Activated CD4-positive, CD25-positive, alpha-beta regulatory T cell (primary cell): ENCODE data around the gene TMEM14B.
A peak's percentile ranks its signal among the peaks of the same experiment; 100 is the strongest.
"Not testable (repeated sequence)": the region's sequence is repeated elsewhere in the genome, so short reads cannot be mapped to it uniquely, and the experiment has no call there.

ENCODE experiments used
- DNase-seq, 4 experiments: peaks; one replicate each; lab custom pipeline; 2025; lab: John Stamatoyannopoulos, UW

TMEM14B gene

DNA sequence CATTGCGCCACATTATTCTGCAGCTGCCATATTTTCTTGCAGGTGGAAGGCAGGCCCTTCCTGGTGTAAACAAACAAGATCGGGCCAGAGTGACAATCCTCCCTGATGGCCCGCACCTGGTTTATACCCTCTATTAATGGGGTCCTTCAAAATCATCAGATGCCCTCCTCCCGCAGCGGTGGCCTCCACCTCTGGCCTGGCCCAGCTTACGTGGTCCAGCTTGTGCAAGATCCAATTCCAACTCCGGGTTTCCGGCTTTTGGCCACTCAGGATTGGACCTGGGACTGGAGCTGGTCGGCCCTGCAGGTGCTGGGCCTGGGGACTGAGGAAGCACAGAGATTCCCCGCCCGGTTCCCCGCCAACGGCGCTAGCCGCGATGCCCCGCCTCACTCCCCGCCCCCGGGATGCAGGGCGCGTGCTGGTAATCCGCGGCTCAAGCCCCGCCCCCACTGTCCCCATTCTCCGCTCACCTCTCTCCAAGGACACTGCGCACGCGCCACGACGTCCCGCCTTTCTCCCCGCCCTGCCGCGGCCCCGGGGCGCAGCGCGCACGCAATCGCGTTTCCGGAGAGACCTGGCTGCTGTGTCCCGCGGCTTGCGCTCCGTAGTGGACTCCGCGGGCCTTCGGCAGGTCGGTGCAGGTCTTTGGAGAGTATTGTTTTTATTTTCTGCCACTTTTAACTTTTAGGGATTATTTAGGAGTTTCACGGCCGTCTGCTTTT, at the start of gene TMEM14B:
Gene TMEM14B, plus strand, starts transcription at position 555 of the 722 bp plus-strand sequence. CDS start 1,441 bp downstream, outside the sequence.
- DNase-seq: peak; percentile 98 to 99 (median 99)

DNA sequence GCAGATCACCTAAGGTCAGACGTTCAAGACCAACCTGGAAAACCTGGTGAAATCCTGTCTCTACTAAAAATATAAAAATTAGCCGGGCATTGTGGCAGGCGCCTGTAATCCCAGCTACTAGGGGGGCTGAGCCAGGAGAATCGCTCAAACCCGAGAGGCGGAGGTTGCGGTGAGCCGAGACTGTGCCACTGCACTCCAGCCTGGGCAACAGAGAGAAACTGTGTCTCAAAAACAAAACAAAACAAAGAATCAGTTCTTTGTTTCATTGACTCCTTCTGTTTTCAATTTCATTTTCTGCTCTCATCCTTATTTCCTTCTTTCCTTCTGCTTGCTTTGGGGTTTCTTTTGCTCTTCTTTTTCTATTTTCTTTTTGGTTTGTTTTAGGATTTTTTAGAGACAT, 33.6 kb upstream of the TMEM14B start:
- no peak for DNase-seq

DNA sequence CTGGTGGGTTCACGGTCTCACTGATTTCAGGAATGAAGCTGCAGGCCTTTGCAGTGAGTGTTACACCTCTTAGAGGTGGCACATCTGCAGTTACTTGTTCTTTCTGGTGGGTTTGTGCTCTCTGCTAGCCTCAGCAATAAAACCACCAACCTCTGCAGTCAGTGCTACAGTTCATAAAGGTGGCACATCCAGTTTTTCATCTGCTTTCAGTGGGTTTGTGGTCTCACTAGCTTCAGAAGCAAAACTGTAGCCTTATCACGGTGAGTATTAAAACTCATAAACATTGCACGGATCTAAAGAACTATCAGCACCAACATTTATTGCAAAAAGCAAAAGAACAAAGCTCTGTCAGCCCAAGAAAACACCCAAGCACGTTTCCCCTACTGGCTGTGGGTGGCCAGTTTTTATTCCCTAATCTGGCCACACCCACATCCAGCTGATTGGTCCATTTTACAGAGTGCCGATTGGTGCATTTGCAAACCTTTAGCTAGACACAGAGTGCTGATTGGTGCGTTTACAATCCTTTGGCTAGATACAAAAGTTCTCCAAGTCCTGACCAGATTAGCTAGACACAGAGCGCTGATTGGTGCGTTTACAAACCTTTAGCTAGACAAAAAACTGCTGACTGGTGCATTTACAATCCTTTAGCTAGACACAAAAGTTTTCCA, 28.2 kb upstream of the TMEM14B start:
- DNase-seq: no peak

DNA sequence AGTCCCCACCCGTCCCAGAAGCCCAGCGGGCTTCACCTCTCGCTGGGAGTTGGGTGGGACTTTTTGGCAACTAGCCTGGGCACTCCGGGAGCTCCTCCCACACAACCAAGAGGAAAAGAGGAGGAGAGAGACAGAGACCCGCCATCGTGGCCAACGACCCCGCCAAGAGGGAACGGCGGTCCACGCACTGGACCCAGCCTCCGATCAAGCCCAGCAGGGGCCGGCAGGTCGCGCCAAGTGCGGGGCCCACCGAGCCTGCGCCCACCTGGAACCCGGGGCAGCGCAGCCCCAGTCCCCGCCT, 27.7 kb upstream of the TMEM14B start:
- DNase-seq: no peak

DNA sequence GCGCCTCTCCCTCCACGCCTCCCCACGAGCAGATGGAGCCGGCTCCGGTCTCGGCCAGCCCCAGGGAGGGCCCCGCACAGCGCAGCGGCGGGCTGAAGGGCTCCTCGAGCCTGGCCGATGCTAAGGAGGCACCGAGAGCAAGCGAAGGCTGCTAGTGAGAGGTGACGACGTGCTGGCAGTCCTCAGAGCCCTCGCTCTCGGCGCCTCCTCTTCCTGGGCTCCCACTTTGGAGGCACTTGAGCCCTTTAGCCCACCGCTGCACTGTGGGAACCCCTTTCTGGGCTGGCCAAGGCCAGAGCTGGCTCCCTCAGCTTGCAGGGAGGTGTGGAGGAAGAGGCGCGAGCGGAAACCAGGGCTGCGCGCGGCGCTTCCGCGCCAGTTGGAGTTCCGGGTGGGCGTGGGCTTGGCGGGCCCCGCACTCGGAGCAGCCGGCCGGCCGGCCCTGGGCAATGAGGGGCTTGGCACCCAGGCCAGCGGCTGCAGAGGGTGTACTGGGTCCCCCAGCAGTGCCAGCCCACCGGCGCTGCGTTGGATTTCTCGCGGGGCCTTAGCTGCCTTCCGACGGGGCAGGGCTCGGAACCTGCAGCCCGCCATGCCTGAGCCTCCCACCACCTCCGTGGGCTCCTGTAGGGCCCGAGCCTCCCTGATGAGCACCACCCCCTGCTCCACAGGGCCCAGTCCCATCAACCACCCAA, 27.2 kb upstream of the TMEM14B start:
- DNase-seq: peak; percentile 8 to 36 (median 20)

DNA sequence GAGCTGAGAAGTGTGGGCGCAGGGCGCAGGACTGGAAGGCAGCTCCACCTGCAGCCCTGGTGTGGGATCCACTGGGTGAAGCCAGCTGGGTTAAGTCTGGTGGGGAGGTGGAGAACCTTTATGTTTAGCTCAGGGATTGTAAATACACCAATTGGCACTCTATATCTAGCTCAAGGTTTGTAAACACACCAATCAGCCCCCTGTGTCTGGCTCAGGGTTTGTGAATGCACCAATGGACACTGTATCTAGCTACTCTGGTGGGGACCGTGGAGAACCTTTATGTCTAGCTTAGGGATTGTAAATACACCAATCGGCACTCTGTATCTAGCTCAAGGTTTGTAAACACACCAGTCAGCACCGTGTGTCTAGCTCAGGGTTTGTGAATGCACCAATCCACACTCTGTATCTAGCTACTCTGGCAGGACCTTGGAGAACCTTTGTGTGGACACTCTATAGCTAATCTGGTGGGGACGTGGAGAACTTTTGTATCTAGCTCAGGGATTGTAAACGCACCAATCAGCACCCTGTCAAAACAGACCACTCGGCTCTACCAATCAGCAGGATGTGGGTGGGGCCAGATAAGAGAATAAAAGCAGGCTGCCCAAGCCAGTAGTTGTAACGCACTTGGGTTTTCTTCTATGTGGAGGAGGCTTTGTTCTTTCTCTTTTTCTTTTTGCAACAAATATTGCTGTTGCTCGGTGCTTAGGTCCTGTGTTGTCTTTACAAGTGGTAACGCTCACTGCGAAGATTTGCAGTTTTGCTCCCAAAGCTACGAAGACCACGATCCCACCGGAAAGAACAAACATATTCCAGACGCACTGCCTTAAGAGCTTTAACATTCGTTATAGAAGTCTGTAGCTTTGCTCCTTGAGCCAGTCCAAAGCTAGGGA, 26.4 kb upstream of the TMEM14B start:
- not testable (repeated sequence) for DNase-seq

DNA sequence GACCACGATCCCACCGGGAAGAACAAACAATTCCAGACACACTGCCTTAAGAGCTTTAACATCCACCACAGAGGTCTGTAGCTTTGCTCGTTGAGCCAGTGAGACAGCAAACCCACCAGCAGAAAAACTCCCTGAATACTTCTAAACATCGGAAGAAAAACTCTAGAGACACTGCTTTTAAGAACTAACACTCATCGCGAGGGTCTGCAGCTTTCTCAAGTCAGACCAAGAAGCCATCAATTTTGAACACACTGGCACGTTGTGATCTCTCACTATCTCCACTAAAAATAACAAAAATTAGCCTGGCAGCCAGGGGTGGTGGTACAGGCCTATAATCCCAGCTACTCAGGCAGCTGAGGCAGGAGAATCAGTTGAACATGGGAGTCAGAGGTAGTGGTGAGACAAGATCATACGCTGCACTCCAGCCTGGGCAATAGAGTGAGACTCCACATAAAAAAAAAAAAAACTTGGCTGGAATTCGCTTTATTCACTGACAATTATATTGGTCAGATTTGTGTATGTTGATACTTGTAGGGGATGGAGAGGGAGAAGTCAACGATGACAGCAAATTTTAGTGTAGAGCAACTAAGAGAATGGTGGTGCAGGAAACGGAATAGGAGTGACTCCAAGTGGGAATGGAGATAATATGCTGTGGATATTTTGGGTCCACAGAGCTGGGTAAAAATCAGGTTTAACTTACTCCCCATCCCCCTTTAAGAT, 25.6 kb upstream of the TMEM14B start:
- DNase-seq: no peak

DNA sequence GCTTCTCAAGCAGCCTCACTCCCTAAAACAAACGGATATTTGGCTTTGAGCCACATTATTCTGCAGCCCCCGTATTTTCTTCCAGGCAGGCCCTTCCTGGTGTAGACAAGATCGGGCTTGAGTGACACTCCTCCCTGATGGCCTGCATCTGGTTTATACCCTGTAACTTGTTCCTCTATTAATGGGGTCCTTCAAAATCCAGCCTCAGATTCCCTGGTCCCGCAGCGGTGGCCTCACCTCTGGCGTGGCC, 25.1 kb upstream of the TMEM14B start:
- DNase-seq: no peak

DNA sequence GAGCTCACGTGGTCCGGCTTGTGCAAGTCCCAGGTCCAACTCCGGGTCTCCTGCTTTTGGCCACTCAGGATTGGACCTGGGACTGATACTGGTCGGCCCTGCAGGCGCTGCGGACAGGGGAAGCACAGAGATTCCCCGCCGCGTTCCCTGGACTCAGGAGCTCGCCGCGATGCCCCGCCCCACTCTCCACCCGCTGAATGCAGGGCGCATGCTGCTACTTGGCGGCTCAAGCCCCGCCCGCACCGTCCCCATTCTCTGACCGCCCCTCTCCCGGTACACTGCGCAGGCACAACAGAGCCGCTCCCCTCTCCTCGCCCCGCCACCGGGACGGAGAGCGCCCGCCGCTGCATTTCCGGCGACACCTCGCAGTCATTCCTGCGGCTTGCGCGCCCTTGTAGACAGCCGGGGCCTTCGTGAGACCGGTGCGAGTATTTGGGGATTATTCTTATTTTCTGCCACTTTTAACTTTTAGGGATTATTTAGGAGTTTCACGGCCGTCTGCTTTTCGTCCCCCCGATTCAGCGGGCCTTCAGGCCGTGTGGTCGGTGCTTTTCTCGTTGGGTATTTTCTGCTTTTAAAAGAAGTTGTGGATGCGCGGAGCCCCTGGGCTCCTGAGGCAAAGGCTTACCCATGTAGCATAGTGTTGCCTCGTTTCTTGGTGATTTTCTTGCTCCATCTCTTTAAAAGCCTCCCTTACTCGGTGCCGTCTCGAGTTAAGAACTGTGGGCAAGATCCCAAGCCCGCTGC, 24.6 kb upstream of the TMEM14B start, which contains the start of gene TMEM14C:
Gene TMEM14C, plus strand, starts transcription at position 251 of the 747 bp plus-strand sequence. CDS start 1,544 bp downstream, outside the sequence.
- peak; percentile 39 to 67 (median 54) for DNase-seq

DNA sequence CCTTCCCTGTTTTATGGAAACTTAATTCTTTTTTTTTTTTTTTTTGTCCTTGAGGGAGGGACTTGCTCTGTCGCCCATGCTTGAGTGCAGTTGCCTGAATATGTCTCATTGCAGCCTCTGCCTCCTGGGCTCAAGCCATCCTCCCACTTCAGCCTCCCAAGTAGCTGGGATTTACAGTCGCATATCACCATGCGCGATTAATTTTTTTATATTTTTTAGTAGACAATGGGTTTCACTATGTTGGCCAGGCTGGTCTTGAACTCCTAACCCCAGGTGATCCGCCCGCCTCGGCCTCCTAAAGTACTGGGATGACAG, 24.1 kb upstream of the TMEM14B start:
- no peak for DNase-seq

DNA sequence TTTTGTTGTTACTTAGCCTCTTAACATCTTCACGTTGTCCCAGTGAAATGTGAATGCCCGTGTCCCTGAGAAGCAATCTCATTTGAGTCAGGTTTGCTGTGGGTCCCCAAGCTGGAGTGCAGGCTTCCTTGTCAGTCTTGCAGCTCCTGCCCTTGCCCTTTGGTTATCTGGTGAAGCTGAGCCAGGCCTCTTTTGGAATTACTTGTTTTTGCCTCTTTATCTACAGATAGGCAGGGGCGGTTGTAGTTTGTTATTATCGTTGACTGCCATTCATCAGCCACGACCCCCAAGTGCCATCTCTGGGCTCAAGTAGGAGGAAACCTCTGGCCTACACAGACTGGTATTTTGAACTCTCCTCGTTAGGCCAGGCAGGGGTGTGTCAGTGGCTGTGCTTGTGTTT, 22.6 kb upstream of the TMEM14B start:
- no peak for DNase-seq

DNA sequence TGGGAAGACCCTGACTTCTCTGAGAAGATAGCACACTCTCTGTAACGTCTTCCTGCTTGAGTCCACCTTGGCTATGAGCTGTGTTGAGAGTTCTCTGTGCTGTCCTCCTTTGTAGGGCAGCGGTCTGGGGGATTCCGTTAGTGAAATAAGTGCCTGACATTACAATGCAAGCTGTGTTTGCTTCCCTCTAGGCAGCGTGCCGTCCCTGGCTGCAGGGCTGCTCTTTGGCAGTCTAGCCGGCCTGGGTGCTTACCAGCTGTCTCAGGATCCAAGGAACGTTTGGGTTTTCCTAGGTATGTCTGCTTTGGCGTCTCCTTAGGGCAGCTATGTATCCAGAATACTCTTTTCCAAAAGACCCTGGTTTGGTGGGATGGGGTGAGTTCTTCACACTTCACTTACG, 21.9 kb upstream of the TMEM14B start:
- DNase-seq: no peak

DNA sequence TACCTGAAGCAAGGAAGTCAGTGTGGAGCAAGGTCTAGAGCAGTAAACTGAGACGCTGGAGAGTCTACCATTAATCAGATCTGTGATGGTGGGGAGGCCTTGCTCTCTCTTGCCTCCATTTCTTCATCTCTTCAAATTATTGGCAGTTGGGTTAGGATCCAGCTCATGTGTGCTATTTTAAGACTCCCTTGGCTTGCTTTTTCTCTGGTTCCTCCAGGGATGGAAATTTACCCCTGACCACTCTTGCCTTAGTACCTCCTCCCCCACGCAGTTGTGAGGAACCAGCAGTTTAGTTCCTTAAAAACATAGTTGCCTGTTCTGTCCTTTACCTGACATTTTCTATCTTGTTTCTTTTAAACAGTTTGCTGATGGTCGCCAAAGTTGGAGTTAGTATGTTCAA, 17.4 kb upstream of the TMEM14B start:
- no peak for DNase-seq

DNA sequence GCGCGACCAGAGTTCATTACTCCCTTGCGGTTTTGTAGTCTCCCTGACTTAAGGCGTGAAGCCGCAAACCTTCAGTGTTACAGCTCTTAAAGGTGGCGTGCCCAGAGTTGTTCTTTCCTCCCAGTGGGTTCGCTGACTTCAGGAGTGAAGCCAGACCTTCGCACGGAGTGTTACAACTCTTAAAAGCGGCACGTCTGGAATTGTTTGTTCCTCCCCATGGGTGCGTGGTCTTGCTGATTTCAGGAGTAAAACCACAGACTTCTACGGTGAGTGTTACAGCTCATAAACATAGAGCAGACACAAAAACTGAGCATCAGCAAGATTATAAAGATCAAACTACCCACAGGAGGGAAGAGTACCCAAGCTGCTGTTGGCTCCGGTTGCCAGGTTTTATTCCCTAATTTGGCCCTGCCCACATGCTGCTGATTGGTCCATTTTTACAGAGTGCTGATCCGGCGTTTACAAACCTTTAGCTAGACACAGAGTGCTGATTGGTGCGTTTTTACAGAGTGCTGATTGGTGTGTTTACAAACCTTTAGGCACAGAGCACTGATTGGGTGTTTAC, 14.4 kb upstream of the TMEM14B start:
- no peak for DNase-seq

DNA sequence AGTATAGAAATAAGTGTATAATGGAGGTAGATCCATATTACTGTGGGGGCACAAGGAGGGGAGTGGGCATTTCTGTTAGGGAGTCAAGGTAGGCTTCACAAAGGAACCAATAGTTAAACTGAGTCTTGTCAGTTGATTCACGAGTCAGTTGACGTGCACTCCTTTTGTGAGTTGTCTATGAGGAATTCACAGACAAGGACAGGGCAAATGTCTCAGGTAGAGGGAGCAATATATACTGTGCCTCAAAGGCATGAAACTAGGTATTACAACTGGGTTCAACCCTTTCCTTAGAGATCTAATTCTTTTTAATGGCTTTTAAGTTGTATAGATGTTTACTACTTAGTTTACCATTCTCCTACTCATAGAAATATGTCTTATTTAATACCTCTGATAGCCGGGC, 13.7 kb upstream of the TMEM14B start:
- DNase-seq: no peak

DNA sequence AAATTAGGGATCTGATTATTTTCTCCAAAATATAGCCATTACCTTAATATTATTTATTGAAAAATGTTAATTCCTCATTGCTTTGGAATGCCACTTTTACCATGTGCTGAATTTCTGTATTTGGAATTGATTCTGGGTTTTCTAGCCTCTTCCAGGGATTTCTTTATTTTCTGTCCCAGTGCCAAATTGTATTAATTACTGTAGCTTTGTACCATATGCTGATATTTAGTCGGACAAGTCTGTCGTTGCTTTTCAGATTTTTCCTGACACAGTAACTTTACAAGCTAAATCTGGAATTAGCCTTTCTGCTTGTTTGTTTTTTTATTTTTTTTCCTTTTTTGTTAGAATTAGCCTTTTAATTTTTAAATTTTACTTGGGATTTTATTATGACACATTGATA, 10.9 kb upstream of the TMEM14B start:
- no peak for DNase-seq

DNA sequence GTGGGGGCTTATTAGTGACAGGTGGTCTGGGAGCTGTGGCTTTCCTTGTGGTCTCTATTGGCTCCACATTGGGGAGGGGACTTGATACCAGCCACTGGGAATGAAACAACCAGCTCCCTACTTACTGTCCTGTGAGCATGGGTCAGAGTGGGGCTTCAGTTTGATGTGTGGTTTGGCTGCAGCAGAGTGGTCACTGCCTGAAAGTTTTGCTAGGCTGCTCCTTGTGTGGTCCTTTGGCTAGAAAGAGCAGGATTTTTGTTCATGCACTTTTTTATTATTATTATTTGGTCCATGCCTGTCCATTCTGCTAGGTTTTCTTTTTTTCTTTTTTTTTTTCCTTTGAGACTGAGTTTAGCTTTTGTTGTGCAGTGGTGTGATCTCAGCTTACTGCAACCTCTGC, 7.5 kb upstream of the TMEM14B start:
- DNase-seq: no peak

DNA sequence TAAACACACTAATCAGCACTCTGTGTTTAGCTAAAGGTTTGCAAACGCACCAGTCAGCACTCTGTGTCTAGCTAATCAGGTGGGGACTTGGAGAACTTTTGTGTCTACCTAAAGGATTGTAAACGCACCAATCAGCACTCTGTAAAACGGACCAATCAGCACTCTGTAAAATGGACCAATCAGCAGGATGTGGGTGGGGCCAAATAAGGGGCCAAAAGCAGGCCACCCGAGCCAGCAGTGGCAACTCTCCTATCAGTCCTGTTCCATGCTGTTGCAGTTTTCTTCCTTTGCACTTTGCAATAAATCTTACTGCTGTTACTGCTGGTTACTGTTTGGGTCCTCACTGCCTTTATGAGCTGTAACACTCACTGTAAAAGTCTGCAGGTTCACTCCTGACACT, 6.0 kb upstream of the TMEM14B start:
- DNase-seq: not testable (repeated sequence)

DNA sequence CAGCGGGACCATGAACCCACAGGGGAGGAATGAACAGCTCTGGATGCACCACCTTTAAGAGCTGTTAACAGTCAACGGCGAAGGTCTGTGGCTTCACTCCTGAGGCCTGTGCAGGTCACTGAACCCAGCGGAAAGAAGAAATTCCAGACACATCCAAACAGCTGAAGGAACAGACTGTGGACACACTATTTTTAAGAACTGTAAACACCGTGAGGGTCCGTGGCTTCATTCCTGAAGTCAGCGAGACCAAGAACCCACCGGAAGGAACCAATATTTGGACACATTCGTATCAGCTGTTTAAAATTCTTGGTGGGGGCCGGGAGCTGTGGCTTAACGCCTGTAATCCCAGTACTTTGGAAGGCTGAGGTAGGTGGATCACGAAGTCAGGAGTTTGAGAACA, 5.4 kb upstream of the TMEM14B start:
- DNase-seq: no peak

DNA sequence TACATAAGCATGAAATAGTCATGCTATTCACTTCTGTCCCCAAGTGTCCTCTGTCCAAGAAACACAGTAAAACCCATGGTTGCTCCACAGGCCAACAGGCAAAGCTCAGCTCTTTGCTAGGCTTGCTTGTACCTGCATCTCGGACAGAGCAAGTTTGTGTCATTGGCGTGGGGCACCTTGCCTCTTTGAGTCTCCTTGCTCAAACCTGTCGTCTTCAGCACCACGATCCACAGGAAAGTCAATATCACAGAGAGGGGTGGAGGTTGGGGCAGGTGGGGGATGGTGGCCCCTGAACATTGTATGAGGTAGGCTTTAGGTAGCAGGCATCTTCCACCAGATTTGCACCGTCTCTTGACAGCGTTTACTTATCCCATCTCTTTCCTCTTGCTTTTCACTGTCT, 4.1 kb upstream of the TMEM14B start:
- no peak for DNase-seq

DNA sequence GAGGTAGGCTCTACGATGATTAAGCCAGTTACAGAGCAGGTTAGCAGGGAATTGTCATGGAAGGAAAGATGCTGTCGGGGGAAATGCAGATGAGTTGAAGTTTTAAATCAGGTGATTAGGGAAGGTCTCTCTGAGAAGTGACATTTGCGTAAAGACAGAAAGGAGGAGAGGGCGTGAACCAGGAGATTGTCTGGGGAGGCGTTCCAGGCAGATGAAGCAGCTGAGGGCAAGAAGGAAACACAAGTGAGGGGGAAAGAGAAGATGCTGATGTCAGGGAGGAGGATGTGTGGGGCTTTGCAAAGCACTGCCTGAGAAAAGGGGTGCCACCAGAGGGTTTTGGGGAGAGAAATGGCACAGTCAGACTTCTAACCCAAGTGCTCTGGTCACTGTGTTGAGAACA, 2.5 kb upstream of the TMEM14B start:
- no peak for DNase-seq
